AG04450 (cell line): ENCODE data around the gene CDK17. TPM values are rescaled to one million over a fixed set of nuclear protein-coding genes. Genes with fewer than 3 reads are reported as not detected.

ENCODE experiments used
- CTCF ChIA-PET: fragments of 300-600, 350-600 bp; formaldehyde crosslinking; extraction: SDS; loops from one replicate; lab custom pipeline; 2022; ENCODE audit warnings: antibody characterized with exemption, inconsistent platforms; lab: Charles Lee
- POLR2A ChIA-PET: fragments of 350-600 bp; formaldehyde crosslinking; extraction: SDS; loops from one replicate; lab custom pipeline; 2021; ENCODE audit warnings: antibody characterized with exemption, inconsistent platforms; lab: Yijun Ruan, JAX
- DNase-seq: peaks from one replicate; pipeline ENCODE4 v3.0.0-alpha.2; 2011; ENCODE audit warnings: low read depth, low spot score
- H3K27ac ChIP-seq: one replicate; pipeline ENCODE4 v1.5.1; 2012; ENCODE audit warnings: low read depth, low read length, control low read depth
- H3K27me3 ChIP-seq: one replicate; pipeline ENCODE4 v1.6.0; 2012; ENCODE audit warnings: low read length; ENCODE audit not compliant: control insufficient read depth, insufficient read depth
- H3K4me3 ChIP-seq: 2 replicates; pipeline ENCODE4 v1.5.1; 2011; ENCODE audit warnings: mild to moderate bottlenecking, low read depth, low read length, control low read depth
- H3K9me3 ChIP-seq: 2 replicates; pipeline ENCODE4 v1.5.1; 2012; ENCODE audit warnings: low read length; ENCODE audit not compliant: control insufficient read depth, insufficient read depth
- CTCF ChIP-seq: IDR thresholded peaks from 2 replicates; pipeline ENCODE4 v1.5.1; 2011; ENCODE audit warnings: low read depth, low read length, control low read depth, inconsistent platforms
- polyA plus RNA-seq: library from polyadenylated mRNA; depleted of rRNA; stranded (reverse); fragments of >200 nt; gene quantifications from 2 replicates; pipeline ENCODE4 v1.2.3, GENCODE V29; 2011

The CDK17 gene
- polyA plus RNA-seq, 1 experiment = 67.8 TPM

GRCh38 chr12:96238336-96239047 lies 161.7 kb downstream of the CDK17 start:
- TF ChIP-seq CTCF = no peak
- ChIA-PET CTCF (interaction anchor here (0.9 to 3.1 kb wide), 2 partner anchors 23 to 278 kb away, joined by 3 to 19 read pairs; no protein-coding TSS in a partner anchor), POLR2A (interaction anchor here (1.1 kb wide), 1 partner anchor 15 kb away, joined by 3 read pairs; no protein-coding TSS in a partner anchor)
- Histone ChIP-seq H3K4me3 (no peak overlapping the region), H3K27me3 (no peaks in the 10 kb centered on the region), H3K9me3 (no peaks in the 10 kb centered on the region), H3K27ac (no peak overlapping the region)
- DNase-seq = no peak

GRCh38 chr12:96237465-96238077 lies 162.7 kb downstream of the CDK17 start:
- no peaks in the 10 kb centered on the region for H3K27me3 ChIP-seq
- TF ChIP-seq CTCF = no peak
- ChIA-PET CTCF (interaction anchor here (3.1 kb wide), 1 partner anchor 22 kb away, joined by 19 read pairs; no protein-coding TSS in a partner anchor), POLR2A (interaction anchor here (1.2 kb wide), 1 partner anchor 20 kb away, joined by 5 read pairs; no protein-coding TSS in a partner anchor)
- H3K27ac ChIP-seq = peak overlapping the region; percentile 81
- no peaks in the 10 kb centered on the region for H3K9me3 ChIP-seq
- H3K4me3 ChIP-seq = peak overlapping the region; percentile 3; the same call in 1 of the 2 replicates
- DNase-seq = peak; percentile 81

GRCh38 chr12:96237035-96237434 lies 163.2 kb downstream of the CDK17 start:
- H3K27me3 ChIP-seq = no peaks in the 10 kb centered on the region
- DNase-seq = no peak
- H3K9me3 ChIP-seq = no peaks in the 10 kb centered on the region
- ChIA-PET POLR2A (interaction anchor here (1.2 kb wide), 1 partner anchor 21 kb away, joined by 5 read pairs; no protein-coding TSS in a partner anchor), CTCF (interaction anchor here (3.1 kb wide), 1 partner anchor 22 kb away, joined by 19 read pairs; no protein-coding TSS in a partner anchor)
- peak overlapping the region; percentile 81 for H3K27ac ChIP-seq
- no peak for TF ChIP-seq CTCF
- H3K4me3 ChIP-seq = no peak overlapping the region

GRCh38 chr12:96236221-96236822 lies 163.9 kb downstream of the CDK17 start:
- H3K4me3 ChIP-seq = no peak overlapping the region
- H3K9me3 ChIP-seq = no peaks in the 10 kb centered on the region
- ChIA-PET POLR2A (interaction anchor here (1.2 kb wide), 1 partner anchor 22 kb away, joined by 5 read pairs; no protein-coding TSS in a partner anchor), CTCF (no interaction called here)
- no peak for DNase-seq
- no peak for TF ChIP-seq CTCF
- peak overlapping the region; percentile 61 for H3K27ac ChIP-seq
- H3K27me3 ChIP-seq = no peaks in the 10 kb centered on the region
